BLaER1 treated with 17β-estradiol and CSF1 and Interleukin-3, amounts not matched to agents 10 nM and 100 nM (cell line): ENCODE data around the gene SASH1.

Source experiments
- H3K27ac ChIP-seq, 11 experiments: shearing (Covaris generic); formaldehyde crosslinking; 2 replicates each; pipeline ENCODE4 v1.8.1; 2022
- H3K27me3 ChIP-seq, 11 experiments: shearing (Covaris generic); formaldehyde crosslinking; 2 replicates each; pipeline ENCODE4 v1.8.1; 2022
- H3K36me3 ChIP-seq, 11 experiments: shearing (Covaris generic); formaldehyde crosslinking; 2 replicates each; pipeline ENCODE4 v1.8.1; 2022
- H3K4me1 ChIP-seq, 10 experiments: shearing (Covaris generic); formaldehyde crosslinking; 2 replicates each; pipeline ENCODE4 v1.8.1; 2022
- H3K4me2 ChIP-seq, 11 experiments: shearing (Covaris generic); formaldehyde crosslinking; 2 replicates each; pipeline ENCODE4 v1.8.1; 2022
- H3K4me3 ChIP-seq, 10 experiments: shearing (Covaris generic); formaldehyde crosslinking; 2 replicates each; pipeline ENCODE4 v1.8.1; 2022
- H3K9ac ChIP-seq, 11 experiments: shearing (Covaris generic); formaldehyde crosslinking; 2 replicates each; pipeline ENCODE4 v1.8.1; 2022
- H3K9me3 ChIP-seq, 11 experiments: shearing (Covaris generic); formaldehyde crosslinking; replicated peaks in 1 of 11; 2 replicates each; pipeline ENCODE4 v1.8.1; 2022
- H4K20me1 ChIP-seq, 11 experiments: shearing (Covaris generic); formaldehyde crosslinking; 2 replicates each; pipeline ENCODE4 v1.8.1; 2022
- Cebpa-rat ChIP-seq, 11 experiments: shearing (Covaris generic); IDR thresholded peaks; 2 replicates each; pipeline ENCODE4 v1.8.1; 2022

The SASH1 gene

DNA sequence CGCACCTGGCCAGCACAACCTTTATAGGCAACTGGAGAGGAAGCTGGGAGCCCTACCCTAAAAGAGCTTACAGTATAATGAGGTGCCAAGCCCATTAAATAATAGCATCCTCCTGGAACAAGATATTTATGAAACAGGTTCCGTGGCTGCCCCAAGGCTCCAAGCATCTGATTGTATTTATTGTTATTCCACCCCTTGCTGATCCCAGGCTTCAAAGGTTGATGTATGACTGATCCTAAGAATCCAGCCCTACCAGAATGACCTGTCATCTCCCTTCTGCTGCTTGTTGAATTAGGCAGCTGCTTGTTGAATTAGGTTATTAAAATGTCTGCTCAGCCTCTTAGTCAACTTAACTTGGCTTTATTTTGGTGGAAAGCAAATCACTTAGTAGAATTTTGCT is 35.2 kb upstream of the SASH1 start:
- Histone ChIP-seq H3K36me3 (no peaks in the 10 kb centered on the region), H3K4me2 (peak overlapping the region in 2 of 11 experiments; percentile 58 to 72; a peak in 3 of 22 replicates), H3K9ac (no peak overlapping the region), H3K27me3 (no peaks in the 10 kb centered on the region), H3K4me3 (no peak overlapping the region), H3K9me3 (no peaks in the 10 kb centered on the region), H3K4me1 (peaks cover 0 to 25% (median 7%) of the 10 kb centered on the region in 10 experiments; a peak in 10 of 20 replicates), H3K27ac (no peak overlapping the region), H4K20me1 (no peaks in the 10 kb centered on the region)
- no peak for TF ChIP-seq Cebpa-rat (IDR thresholded peaks at IDR 0.05)

GRCh38 chr6:148309301-148309700 is 33.3 kb upstream of the SASH1 start:
- H4K20me1 ChIP-seq: no peaks in the 10 kb centered on the region

DNA sequence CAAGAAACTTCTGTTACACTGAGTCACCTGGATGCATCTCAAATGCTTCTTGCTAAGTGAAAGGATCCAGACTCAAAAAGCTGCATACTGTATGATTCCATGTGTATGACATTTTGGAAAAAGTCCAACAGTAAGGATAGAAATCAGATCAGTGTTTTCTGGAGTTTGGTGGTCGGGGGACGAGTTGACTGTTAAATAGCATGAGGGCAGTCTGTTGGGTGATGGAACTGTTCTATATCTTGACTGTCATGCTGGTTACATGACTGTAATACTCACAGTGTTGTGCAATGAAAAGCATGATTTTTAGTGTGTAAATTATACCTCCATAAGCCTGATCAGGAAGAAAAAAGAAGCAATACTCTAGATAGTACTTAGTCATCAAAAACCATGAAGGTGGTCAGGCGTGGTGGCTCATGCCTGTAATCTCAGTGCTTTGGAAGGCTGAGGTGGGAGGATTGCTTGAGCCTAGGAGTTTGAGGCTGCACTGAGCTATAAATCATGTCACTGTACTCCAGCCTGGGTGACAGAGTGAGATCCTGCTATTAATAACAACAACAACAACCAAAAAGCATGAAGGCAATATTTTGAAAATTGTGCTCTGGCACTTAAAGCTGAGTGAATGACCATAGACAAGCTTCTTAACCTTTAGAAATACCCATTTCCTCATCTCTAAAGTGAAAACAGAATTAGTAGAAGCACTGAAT is 30.5 kb upstream of the SASH1 start:
- H3K27me3 ChIP-seq: no peaks in the 10 kb centered on the region
- TF ChIP-seq Cebpa-rat (IDR thresholded peaks at IDR 0.05): no peak
- H4K20me1 ChIP-seq: no peaks in the 10 kb centered on the region
- H3K4me2 ChIP-seq: peak overlapping the region in 2 of 11 experiments; percentile 19 to 21; a peak in 2 of 22 replicates
- H3K4me3 ChIP-seq: no peak overlapping the region
- no peak overlapping the region for H3K9ac ChIP-seq
- H3K27ac ChIP-seq: no peak overlapping the region
- H3K36me3 ChIP-seq: no peaks in the 10 kb centered on the region
- H3K4me1 ChIP-seq: peaks cover 0 to 34% (median 0%) of the 10 kb centered on the region in 10 experiments; a peak in 6 of 20 replicates
- H3K9me3 ChIP-seq: no peaks in the 10 kb centered on the region

More at GRCh38 chr6:148309301-148309700, 33.3 kb upstream of the SASH1 start:
- no peak for TF ChIP-seq Cebpa-rat (IDR thresholded peaks at IDR 0.05)
- no peak overlapping the region for H3K9ac ChIP-seq
- H3K27me3 ChIP-seq: no peaks in the 10 kb centered on the region
- no peaks in the 10 kb centered on the region for H3K9me3 ChIP-seq
- H3K4me3 ChIP-seq: no peak overlapping the region
- no peak overlapping the region for H3K27ac ChIP-seq
- no peaks in the 10 kb centered on the region for H3K36me3 ChIP-seq
- H3K4me1 ChIP-seq: peaks cover 0 to 44% (median 7%) of the 10 kb centered on the region in 10 experiments; a peak in 10 of 20 replicates
- no peak overlapping the region for H3K4me2 ChIP-seq

GRCh38 chr6:148313488-148313887 is 29.1 kb upstream of the SASH1 start:
- no peak overlapping the region for H3K9ac ChIP-seq
- peaks cover 0 to 30% (median 0%) of the 10 kb centered on the region in 10 experiments; a peak in 5 of 20 replicates for H3K4me1 ChIP-seq
- no peak overlapping the region for H3K27ac ChIP-seq
- H3K4me3 ChIP-seq: no peak overlapping the region
- no peak for TF ChIP-seq Cebpa-rat (IDR thresholded peaks at IDR 0.05)
- no peaks in the 10 kb centered on the region for H3K27me3 ChIP-seq
- H4K20me1 ChIP-seq: no peaks in the 10 kb centered on the region
- H3K9me3 ChIP-seq: no peaks in the 10 kb centered on the region
- peak overlapping the region in 3 of 11 experiments; percentile 30 to 59 (median 56); a peak in 5 of 22 replicates for H3K4me2 ChIP-seq
- no peaks in the 10 kb centered on the region for H3K36me3 ChIP-seq

DNA sequence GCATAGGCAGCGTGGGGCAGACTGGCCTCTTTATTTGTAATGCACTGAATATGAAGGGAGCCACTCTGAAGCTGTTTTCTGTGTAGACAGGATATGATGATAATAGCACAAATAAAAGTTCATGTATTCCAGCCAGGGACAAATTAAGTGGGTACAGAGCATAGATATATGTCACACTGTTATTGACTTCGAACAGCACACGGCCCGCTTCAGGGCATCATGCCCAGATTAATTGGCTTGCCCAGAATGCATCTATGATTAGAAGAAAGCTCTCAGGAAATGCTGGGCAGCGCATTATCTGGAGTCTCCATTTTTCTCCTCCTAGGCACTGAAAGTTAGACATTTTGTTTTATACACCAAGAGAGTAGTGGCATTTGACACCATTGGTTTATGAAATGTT is 26.3 kb upstream of the SASH1 start:
- Histone ChIP-seq H3K9me3 (no peaks in the 10 kb centered on the region), H3K36me3 (no peaks in the 10 kb centered on the region), H4K20me1 (no peaks in the 10 kb centered on the region), H3K4me3 (no peak overlapping the region), H3K4me2 (no peak overlapping the region), H3K9ac (no peak overlapping the region), H3K27me3 (no peaks in the 10 kb centered on the region), H3K27ac (no peak overlapping the region), H3K4me1 (peaks cover 0 to 30% (median 0%) of the 10 kb centered on the region in 10 experiments; a peak in 5 of 20 replicates)
- TF ChIP-seq Cebpa-rat (IDR thresholded peaks at IDR 0.05): no peak

DNA sequence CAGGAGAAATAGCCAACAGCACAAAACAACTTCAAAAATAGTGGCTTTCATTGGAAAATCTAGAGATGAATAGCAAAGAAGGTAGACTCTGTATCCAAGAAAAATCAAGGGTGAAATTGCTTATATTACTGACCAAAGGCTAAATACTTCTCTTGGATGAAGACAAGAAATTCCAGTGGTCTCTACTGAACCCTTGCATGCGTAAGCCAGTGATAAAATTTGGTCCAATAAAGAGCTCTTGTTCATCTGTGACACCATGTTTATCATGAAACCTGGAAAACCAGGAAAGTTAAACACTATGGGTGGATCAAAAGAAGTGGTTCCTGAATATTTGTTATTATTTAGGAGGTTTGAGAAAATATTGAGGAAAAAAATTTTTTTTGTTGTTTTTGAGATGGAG is 25.6 kb upstream of the SASH1 start:
- no peaks in the 10 kb centered on the region for H3K36me3 ChIP-seq
- H3K27ac ChIP-seq: no peak overlapping the region
- no peak overlapping the region for H3K4me2 ChIP-seq
- H3K9me3 ChIP-seq: no peaks in the 10 kb centered on the region
- H3K4me3 ChIP-seq: no peak overlapping the region
- no peaks in the 10 kb centered on the region for H3K27me3 ChIP-seq
- no peak for TF ChIP-seq Cebpa-rat (IDR thresholded peaks at IDR 0.05)
- H4K20me1 ChIP-seq: no peaks in the 10 kb centered on the region
- no peak overlapping the region for H3K9ac ChIP-seq
- H3K4me1 ChIP-seq: peaks cover 0 to 25% (median 0%) of the 10 kb centered on the region in 10 experiments; a peak in 5 of 20 replicates

DNA sequence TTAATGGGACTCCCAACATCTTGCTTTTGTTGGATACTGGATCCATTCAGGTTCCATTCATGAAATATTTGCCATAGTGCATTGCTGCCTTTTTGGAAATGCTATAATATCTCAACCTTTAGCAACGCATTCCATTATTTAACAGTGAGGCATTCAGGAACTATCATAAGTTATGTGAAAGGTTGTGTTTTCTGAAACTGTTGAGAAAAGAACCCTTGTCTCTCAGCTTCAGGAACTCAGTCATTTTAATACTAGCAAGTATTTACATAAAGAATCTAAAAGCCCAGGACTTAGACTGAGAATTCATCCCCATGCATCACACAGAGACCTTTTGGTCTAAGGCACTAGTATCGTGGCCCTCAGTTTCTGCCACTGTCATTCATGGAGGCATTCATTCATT is 24.9 kb upstream of the SASH1 start:
- H4K20me1 ChIP-seq: no peaks in the 10 kb centered on the region
- no peaks in the 10 kb centered on the region for H3K27me3 ChIP-seq
- H3K36me3 ChIP-seq: no peaks in the 10 kb centered on the region
- H3K9me3 ChIP-seq: no peaks in the 10 kb centered on the region
- no peak overlapping the region for H3K4me3 ChIP-seq
- H3K4me1 ChIP-seq: peaks cover 0 to 18% (median 0%) of the 10 kb centered on the region in 10 experiments; a peak in 5 of 20 replicates
- no peak for TF ChIP-seq Cebpa-rat (IDR thresholded peaks at IDR 0.05)
- no peak overlapping the region for H3K4me2 ChIP-seq
- H3K9ac ChIP-seq: no peak overlapping the region
- no peak overlapping the region for H3K27ac ChIP-seq

- peak overlapping the region in 2 of 11 experiments; percentile 77 to 85; a peak in 4 of 22 replicates for H3K4me2 ChIP-seq
- H3K4me3 ChIP-seq: no peak overlapping the region
- no peak overlapping the region for H3K9ac ChIP-seq
- no peaks in the 10 kb centered on the region for H3K36me3 ChIP-seq
- H3K4me1 ChIP-seq: peaks cover 0 to 41% (median 0%) of the 10 kb centered on the region in 10 experiments; a peak in 8 of 20 replicates
- no peaks in the 10 kb centered on the region for H3K9me3 ChIP-seq
- no peaks in the 10 kb centered on the region for H4K20me1 ChIP-seq
- no peak for TF ChIP-seq Cebpa-rat (IDR thresholded peaks at IDR 0.05)
- H3K27ac ChIP-seq: 0 out of 22 replicates have a peak overlapping the region, but pooled peaks of 1 of the 11 experiments have one; percentile 91
- H3K27me3 ChIP-seq: no peaks in the 10 kb centered on the region
These were observed 19.9 kb upstream of the SASH1 start for GRCh38 chr6:148322704-148323103.

- Histone ChIP-seq H3K4me2 (peak overlapping the region in 2 of 11 experiments; percentile 77 to 85; a peak in 4 of 22 replicates), H3K9ac (no peak overlapping the region), H3K4me3 (no peak overlapping the region), H4K20me1 (no peaks in the 10 kb centered on the region), H3K27ac (peak overlapping the region in 1 of 11 experiments; percentile 91; a peak in 1 of 22 replicates), H3K27me3 (no peaks in the 10 kb centered on the region), H3K4me1 (peaks cover 0 to 47% (median 0%) of the 10 kb centered on the region in 10 experiments; a peak in 8 of 20 replicates), H3K36me3 (no peaks in the 10 kb centered on the region), H3K9me3 (no peaks in the 10 kb centered on the region)
- no peak for TF ChIP-seq Cebpa-rat (IDR thresholded peaks at IDR 0.05)
These were observed 19.3 kb upstream of the SASH1 start for GRCh38 chr6:148323344-148323743.
